ENCODE data around the gene KIAA2012. TPM values are rescaled to one million over a fixed set of nuclear protein-coding genes. Genes with fewer than 3 reads are reported as not detected.
A peak's percentile ranks its signal among the peaks of the same experiment; 100 is the strongest.

Gene KIAA2012
- total RNA-seq, 2 experiments from 2014 or later: not detected

- no peak overlapping the region for H3K27ac Mint-ChIP-seq
- no peak overlapping the region for H3K4me3 Mint-ChIP-seq
- H3K27me3 Mint-ChIP-seq: peaks cover 8% of the 10 kb centered on the region
- CTCF ChIA-PET: no interaction called here
- H3K4me1 Mint-ChIP-seq: no peaks in the 10 kb centered on the region
- H3K36me3 Mint-ChIP-seq (ENCODE audit: low read depth): no peaks in the 10 kb centered on the region
- POLR2A ChIA-PET: no interaction called here
- H3K9me3 Mint-ChIP-seq: no peaks in the 10 kb centered on the region
- DNase-seq: no peak
These were observed 6.3 kb downstream of the KIAA2012 start for GRCh38 chr2:202079310-202079709.

GRCh38 chr2:202084265-202084664 is 11.2 kb downstream of the KIAA2012 start:
- POLR2A ChIA-PET: no interaction called here

GRCh38 chr2:202088777-202089176 is 15.7 kb downstream of the KIAA2012 start:
- ChIA-PET CTCF (no interaction called here), POLR2A (no interaction called here)
- Mint-ChIP-seq H3K36me3 (ENCODE audit: low read depth) (no peaks in the 10 kb centered on the region), H3K27ac (no peak overlapping the region), H3K4me1 (no peaks in the 10 kb centered on the region), H3K9me3 (no peaks in the 10 kb centered on the region), H3K4me3 (no peak overlapping the region), H3K27me3 (peaks cover 15% of the 10 kb centered on the region)
- DNase-seq: no peak

More at GRCh38 chr2:202084265-202084664, 11.2 kb downstream of the KIAA2012 start:
- Mint-ChIP-seq H3K4me3 (no peak overlapping the region), H3K36me3 (ENCODE audit: low read depth) (no peaks in the 10 kb centered on the region), H3K9me3 (no peaks in the 10 kb centered on the region), H3K27me3 (peaks cover 6% of the 10 kb centered on the region), H3K4me1 (no peaks in the 10 kb centered on the region), H3K27ac (no peak overlapping the region)
- CTCF ChIA-PET: no interaction called here
- DNase-seq: no peak

GRCh38 chr2:202090530-202090929 is 17.5 kb downstream of the KIAA2012 start:
- CTCF ChIA-PET: no interaction called here
- POLR2A ChIA-PET: no interaction called here
- DNase-seq: no peak
- Mint-ChIP-seq H3K9me3 (no peaks in the 10 kb centered on the region), H3K36me3 (ENCODE audit: low read depth) (no peaks in the 10 kb centered on the region), H3K4me1 (no peaks in the 10 kb centered on the region), H3K4me3 (no peak overlapping the region), H3K27me3 (peaks cover 14% of the 10 kb centered on the region), H3K27ac (no peak overlapping the region)

- ChIA-PET CTCF (no interaction called here), POLR2A (no interaction called here)
- Mint-ChIP-seq H3K27me3 (peaks cover 15% of the 10 kb centered on the region), H3K4me3 (no peak overlapping the region), H3K27ac (no peak overlapping the region), H3K36me3 (ENCODE audit: low read depth) (no peaks in the 10 kb centered on the region), H3K4me1 (no peaks in the 10 kb centered on the region), H3K9me3 (no peaks in the 10 kb centered on the region)
- DNase-seq: no peak
These were observed 18.4 kb downstream of the KIAA2012 start for GRCh38 chr2:202091476-202091875.

GRCh38 chr2:202094426-202094986 is 21.5 kb downstream of the KIAA2012 start:
- Mint-ChIP-seq H3K9me3 (no peaks in the 10 kb centered on the region), H3K4me1 (no peaks in the 10 kb centered on the region), H3K4me3 (no peak overlapping the region), H3K36me3 (ENCODE audit: low read depth) (no peaks in the 10 kb centered on the region), H3K27me3 (peaks cover 11% of the 10 kb centered on the region), H3K27ac (no peak overlapping the region)
- CTCF ChIA-PET: no interaction called here
- no peak for DNase-seq
- POLR2A ChIA-PET: no interaction called here

- DNase-seq: no peak
- Mint-ChIP-seq H3K4me1 (no peaks in the 10 kb centered on the region), H3K36me3 (ENCODE audit: low read depth) (no peaks in the 10 kb centered on the region), H3K27ac (no peak overlapping the region), H3K4me3 (no peak overlapping the region), H3K27me3 (peaks cover 8% of the 10 kb centered on the region), H3K9me3 (no peaks in the 10 kb centered on the region)
- ChIA-PET POLR2A (no interaction called here), CTCF (interaction anchor here (0.6 kb wide), 1 partner anchor 644 kb away, joined by 3 read pairs; the partner anchor contains the start of genes STRADB and TRAK2)
These were observed 22.2 kb downstream of the KIAA2012 start for GRCh38 chr2:202095235-202095634.

GRCh38 chr2:202096736-202097135 is 23.7 kb downstream of the KIAA2012 start:
- ChIA-PET CTCF (no interaction called here), POLR2A (no interaction called here)
- Mint-ChIP-seq H3K36me3 (ENCODE audit: low read depth) (no peaks in the 10 kb centered on the region), H3K4me3 (no peak overlapping the region), H3K27me3 (peaks cover 4% of the 10 kb centered on the region), H3K4me1 (no peaks in the 10 kb centered on the region), H3K27ac (no peak overlapping the region), H3K9me3 (no peaks in the 10 kb centered on the region)
- DNase-seq: no peak

GRCh38 chr2:202098291-202098690 is 25.2 kb downstream of the KIAA2012 start:
- Mint-ChIP-seq H3K4me3 (no peak overlapping the region), H3K27ac (no peak overlapping the region), H3K27me3 (peaks cover 2% of the 10 kb centered on the region), H3K9me3 (no peaks in the 10 kb centered on the region), H3K4me1 (no peaks in the 10 kb centered on the region), H3K36me3 (ENCODE audit: low read depth) (no peaks in the 10 kb centered on the region)
- ChIA-PET CTCF (no interaction called here), POLR2A (no interaction called here)
- no peak for DNase-seq

- ChIA-PET CTCF (no interaction called here), POLR2A (no interaction called here)
- H3K4me1 Mint-ChIP-seq: no peaks in the 10 kb centered on the region
- H3K27me3 Mint-ChIP-seq: peaks cover 5% of the 10 kb centered on the region
- H3K36me3 Mint-ChIP-seq (ENCODE audit: low read depth): no peaks in the 10 kb centered on the region
- H3K9me3 Mint-ChIP-seq: no peaks in the 10 kb centered on the region
- DNase-seq: no peak
- no peak overlapping the region for H3K27ac Mint-ChIP-seq
- no peak overlapping the region for H3K4me3 Mint-ChIP-seq
These were observed 26.5 kb downstream of the KIAA2012 start for GRCh38 chr2:202099515-202099914.

GRCh38 chr2:202100176-202100575 is 27.1 kb downstream of the KIAA2012 start:
- ChIA-PET POLR2A (no interaction called here), CTCF (no interaction called here)
- H3K4me3 Mint-ChIP-seq: no peak overlapping the region
- H3K4me1 Mint-ChIP-seq: no peaks in the 10 kb centered on the region
- H3K36me3 Mint-ChIP-seq (ENCODE audit: low read depth): no peaks in the 10 kb centered on the region
- peaks cover 8% of the 10 kb centered on the region for H3K27me3 Mint-ChIP-seq
- no peaks in the 10 kb centered on the region for H3K9me3 Mint-ChIP-seq
- no peak overlapping the region for H3K27ac Mint-ChIP-seq
- no peak for DNase-seq

- no peak overlapping the region for H3K4me3 Mint-ChIP-seq
- CTCF ChIA-PET: no interaction called here
- H3K9me3 Mint-ChIP-seq: no peaks in the 10 kb centered on the region
- no peaks in the 10 kb centered on the region for H3K36me3 Mint-ChIP-seq (ENCODE audit: low read depth)
- POLR2A ChIA-PET: no interaction called here
- H3K4me1 Mint-ChIP-seq: no peaks in the 10 kb centered on the region
- peaks cover 9% of the 10 kb centered on the region for H3K27me3 Mint-ChIP-seq
- no peak overlapping the region for H3K27ac Mint-ChIP-seq
- no peak for DNase-seq
These were observed 28.0 kb downstream of the KIAA2012 start for GRCh38 chr2:202101026-202101579.

- H3K9me3 Mint-ChIP-seq: no peaks in the 10 kb centered on the region
- no peaks in the 10 kb centered on the region for H3K36me3 Mint-ChIP-seq (ENCODE audit: low read depth)
- H3K27me3 Mint-ChIP-seq: peaks cover 9% of the 10 kb centered on the region
- DNase-seq: no peak
- no peak overlapping the region for H3K4me3 Mint-ChIP-seq
- H3K4me1 Mint-ChIP-seq: no peaks in the 10 kb centered on the region
- H3K27ac Mint-ChIP-seq: no peak overlapping the region
- CTCF ChIA-PET: no interaction called here
- POLR2A ChIA-PET: no interaction called here
These were observed 29.5 kb downstream of the KIAA2012 start for GRCh38 chr2:202102425-202103000.

- POLR2A ChIA-PET: no interaction called here
- no peaks in the 10 kb centered on the region for H3K4me1 Mint-ChIP-seq
These were observed 31.3 kb downstream of the KIAA2012 start for GRCh38 chr2:202104286-202104870.

More at GRCh38 chr2:202104286-202104870, 31.3 kb downstream of the KIAA2012 start:
- peak; percentile 52 for DNase-seq
- Mint-ChIP-seq H3K27me3 (peaks cover 11% of the 10 kb centered on the region), H3K4me3 (no peak overlapping the region), H3K9me3 (no peaks in the 10 kb centered on the region), H3K36me3 (ENCODE audit: low read depth) (no peaks in the 10 kb centered on the region), H3K27ac (no peak overlapping the region)
- CTCF ChIA-PET: interaction anchor here (1.4 kb wide), 1 partner anchor 20 kb away, joined by 3 read pairs; no protein-coding TSS in a partner anchor
